Measurements from ENCODE around the gene KCTD12.
A peak's percentile ranks its signal among the peaks of the same experiment; 100 is the strongest.

KCTD12 gene

GRCh38 chr13:76852986-76853385 is 33.2 kb downstream of the KCTD12 start:
- DNase-seq = no peak

DNA sequence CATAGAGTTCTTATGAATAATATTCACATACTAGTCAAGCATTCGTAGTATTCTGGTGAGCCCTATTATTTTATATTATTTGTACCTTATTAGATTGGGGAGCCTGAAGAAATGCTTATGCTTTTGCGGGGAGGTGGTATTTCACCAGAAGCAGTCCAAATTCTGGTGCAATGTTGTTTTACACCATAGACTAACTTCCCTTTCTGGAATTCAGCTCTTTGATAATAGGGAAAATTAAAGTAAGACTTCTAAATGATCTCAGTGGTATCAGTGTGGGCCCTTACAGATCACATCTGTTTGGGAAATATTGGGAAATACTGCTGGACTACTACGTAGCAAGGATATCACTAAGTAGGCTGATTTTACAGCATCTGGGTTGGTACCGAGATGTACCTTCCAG is 34.2 kb downstream of the KCTD12 start:
- DNase-seq = no peak

DNA sequence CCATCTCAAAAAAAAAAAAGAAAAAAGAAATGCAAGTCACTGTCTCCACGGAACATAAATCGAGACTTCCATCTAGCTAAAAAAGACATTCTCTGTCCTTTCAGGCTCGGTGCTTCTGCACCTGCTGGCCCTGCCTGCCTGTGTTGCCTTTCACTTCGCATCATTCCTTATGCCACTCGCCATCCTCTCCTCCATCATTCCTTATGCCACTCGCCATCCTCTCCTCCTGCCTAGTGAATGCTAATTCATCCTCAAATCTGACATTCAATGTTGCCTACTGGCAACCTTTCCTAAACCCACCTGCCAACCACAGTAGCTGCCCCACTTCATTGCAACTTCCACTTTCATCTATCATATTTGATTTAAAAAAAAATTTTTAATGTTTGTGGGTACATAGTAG is 36.7 kb downstream of the KCTD12 start:
- DNase-seq = no peak

- no peak for DNase-seq
Measured at GRCh38 chr13:76848596-76848995, 37.6 kb downstream of the KCTD12 start.

DNA sequence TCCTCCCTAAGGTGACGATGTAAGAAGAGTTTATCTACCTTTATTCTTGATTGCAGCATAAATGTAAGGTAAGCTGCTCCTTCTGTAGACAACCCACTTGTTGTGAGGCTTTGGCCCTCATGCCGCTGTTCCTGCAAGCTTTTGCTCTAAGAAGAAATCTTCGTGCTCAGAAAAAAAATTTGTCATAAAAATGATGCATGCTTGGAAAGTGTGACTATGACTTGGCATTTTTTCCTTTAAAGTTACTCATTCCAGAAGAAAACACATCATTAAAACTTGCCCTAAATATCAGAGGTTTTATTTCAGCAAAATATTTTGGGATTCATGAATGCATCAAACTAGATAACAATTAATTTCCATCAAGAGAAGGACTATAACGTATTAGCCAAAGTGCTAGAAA is 39.8 kb downstream of the KCTD12 start:
- no peak for DNase-seq

- no peak for DNase-seq
Measured at GRCh38 chr13:76845865-76846264, 40.3 kb downstream of the KCTD12 start.

GRCh38 chr13:76845367-76845766 is 40.8 kb downstream of the KCTD12 start:
- no peak for DNase-seq

DNA sequence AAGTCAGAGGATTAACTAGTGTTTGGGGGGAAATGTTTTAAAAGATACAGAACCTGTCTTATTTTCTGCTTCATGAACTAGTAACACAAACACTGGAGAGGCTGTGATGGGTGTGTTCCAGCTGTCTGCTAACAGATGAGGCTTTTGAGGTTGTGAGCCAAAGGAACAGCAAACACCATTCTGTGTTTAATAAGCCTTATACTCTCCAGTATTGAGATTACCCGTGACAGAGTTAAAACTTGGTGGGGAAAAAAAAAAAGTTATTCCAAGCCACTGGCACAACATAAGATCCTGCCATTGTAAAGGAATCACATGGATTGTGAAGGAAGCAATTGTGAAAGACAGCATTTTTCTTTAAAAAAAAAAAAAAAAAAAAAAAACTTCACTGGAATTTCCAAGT is 48.4 kb downstream of the KCTD12 start:
- no peak for DNase-seq

DNA sequence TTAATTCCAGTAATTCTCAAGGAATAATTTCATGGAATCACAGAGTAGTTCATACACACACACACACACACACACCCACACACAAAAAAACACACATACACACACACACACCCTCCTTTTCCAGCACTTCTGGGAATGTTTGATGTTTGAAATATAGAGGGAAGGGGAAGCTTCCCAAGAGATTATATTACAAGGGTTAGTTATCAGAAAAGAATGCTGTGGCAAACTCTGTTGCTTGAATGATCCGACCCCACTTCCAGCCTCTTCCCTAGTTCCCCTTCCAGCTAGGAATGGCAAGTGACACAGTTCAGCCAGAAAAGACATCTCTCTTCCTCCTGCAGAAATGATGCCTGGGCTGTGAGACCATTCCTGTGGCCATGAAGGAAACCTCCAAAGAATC is 49.9 kb downstream of the KCTD12 start:
- no peak for DNase-seq

GRCh38 chr13:76833441-76833954 is 52.7 kb downstream of the KCTD12 start:
- no peak for DNase-seq

DNA sequence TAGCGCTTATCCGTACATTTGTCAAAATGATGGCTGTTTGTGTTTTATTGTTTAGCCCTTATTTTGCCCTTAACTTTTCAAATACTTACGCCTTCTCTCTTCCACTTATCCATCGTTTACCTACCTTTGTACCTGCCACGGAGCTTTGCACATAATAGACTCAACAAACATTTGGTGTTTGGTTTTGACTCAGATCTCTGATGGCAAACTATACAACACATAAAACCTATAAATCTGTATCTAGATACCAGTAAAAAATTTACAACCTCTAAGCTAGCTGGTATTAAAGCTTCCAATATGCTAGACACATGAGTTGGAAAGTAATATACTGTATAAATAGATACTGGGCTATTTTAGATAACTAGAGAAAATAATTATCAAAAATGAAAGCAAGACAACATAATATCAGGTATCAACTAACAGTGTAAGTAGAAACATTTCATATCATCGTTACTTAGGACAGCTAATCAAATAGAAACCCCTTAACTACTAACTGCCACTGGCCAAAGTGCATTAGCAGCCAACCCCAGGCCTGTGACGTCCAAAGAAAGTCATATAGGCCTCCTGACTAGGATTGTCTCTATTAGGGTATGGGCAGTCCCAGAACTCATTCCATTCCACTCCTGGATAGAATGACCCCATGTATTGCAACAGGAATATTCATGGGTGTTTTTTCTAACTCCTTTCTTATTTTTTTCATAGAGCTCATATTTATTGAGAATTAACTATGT is 53.8 kb downstream of the KCTD12 start:
- peak; percentile 80 for DNase-seq

- DNase-seq = no peak
Measured at GRCh38 chr13:76830805-76831204, 55.4 kb downstream of the KCTD12 start.
